Liver (tissue), 3 donors: ENCODE data around the gene MAFF.

ENCODE experiments used
- FOXA1 ChIP-seq: IDR thresholded peaks from 2 replicates; pipeline ENCODE4 v1.6.1; 2016; ENCODE audit warnings: antibody characterized with exemption
- GABPA ChIP-seq, 2 donors: IDR thresholded peaks in 1 of 2; conservative IDR thresholded peaks in 1 of 2; 2 replicates each; pipeline ENCODE4 v1.6.1; 2016; ENCODE audit warnings: antibody characterized with exemption in 2 of 2, mild to moderate bottlenecking in 1 of 2, moderate library complexity in 1 of 2
- RAD21 ChIP-seq, 2 donors: IDR thresholded peaks; 2 replicates each; pipeline ENCODE4 v1.6.1; 2016; ENCODE audit warnings: antibody characterized with exemption in 2 of 2, mild to moderate bottlenecking in 2 of 2
- REST ChIP-seq: IDR thresholded peaks from 2 replicates; pipeline ENCODE4 v1.6.1; 2016; ENCODE audit warnings: antibody characterized with exemption, mild to moderate bottlenecking
- RXRA ChIP-seq, 2 donors: IDR thresholded peaks; 2 replicates each; pipeline ENCODE4 v1.6.1; 2017 to 2018; ENCODE audit warnings: antibody characterized with exemption in 2 of 2, mild to moderate bottlenecking in 1 of 2
- TAF1 ChIP-seq: conservative IDR thresholded peaks from 2 replicates; pipeline ENCODE4 v1.6.1; 2016; ENCODE audit warnings: antibody characterized with exemption, mild to moderate bottlenecking
- YY1 ChIP-seq: IDR thresholded peaks from 2 replicates; pipeline ENCODE4 v1.6.1; 2016; ENCODE audit warnings: antibody characterized with exemption, mild to moderate bottlenecking
- TF ChIP-seq, protein P1 (sequence below): fragments of 150-350 bp; IDR thresholded peaks from 2 replicates; pipeline ENCODE4 v1.5.1; 2017; ENCODE audit warnings: improper control_type of control experiment, low read depth, low read length; ENCODE audit not compliant: missing input control
- TF ChIP-seq, protein P2 (sequence below): IDR thresholded peaks from 2 replicates; pipeline ENCODE4 v1.6.1; 2016; ENCODE audit warnings: antibody characterized with exemption
- TF ChIP-seq, protein P3 (sequence below): IDR thresholded peaks from 2 replicates; pipeline ENCODE4 v1.6.1; 2016; ENCODE audit warnings: antibody characterized with exemption
- donor health status: healthy.
- donor health status: healthy.

DNA sequence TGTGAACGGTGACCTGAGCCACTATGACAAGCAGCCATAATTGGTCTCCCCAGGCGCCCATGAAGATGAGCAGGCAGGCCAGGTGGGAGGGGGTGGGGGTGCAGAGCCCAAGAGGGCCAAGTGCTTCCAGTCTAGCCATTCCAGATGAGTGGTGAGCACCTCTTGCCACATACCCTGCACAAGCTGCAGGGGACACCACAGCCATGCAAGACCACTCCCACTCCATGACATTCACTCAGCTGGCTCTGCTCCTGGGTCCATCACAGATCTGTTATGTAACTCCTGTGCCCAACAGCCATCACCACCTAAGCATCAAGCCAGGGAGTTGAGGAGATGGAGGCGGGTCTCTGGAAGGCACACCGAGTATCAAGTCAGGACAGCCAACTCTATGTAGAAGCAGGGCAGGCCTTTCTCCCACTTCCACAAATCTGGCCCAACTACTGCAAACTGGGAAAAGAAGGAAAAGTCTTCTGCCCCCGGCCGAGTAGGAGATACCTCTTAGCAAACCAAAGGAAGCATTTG is 62.6 kb downstream of the MAFF start:
- TF ChIP-seq FOXA1 (no peak), YY1 (no peak), REST (no peak), RXRA (IDR thresholded peaks at IDR 0.05) (no peak), RAD21 (IDR thresholded peaks at IDR 0.05) (no peak), TAF1 (no peak), GABPA (IDR thresholded peaks at IDR 0.05 in 1 of 2, conservative IDR thresholded peaks at IDR 0.05 in 1 of 2) (no peak)
- TF ChIP-seq, protein P1, sequence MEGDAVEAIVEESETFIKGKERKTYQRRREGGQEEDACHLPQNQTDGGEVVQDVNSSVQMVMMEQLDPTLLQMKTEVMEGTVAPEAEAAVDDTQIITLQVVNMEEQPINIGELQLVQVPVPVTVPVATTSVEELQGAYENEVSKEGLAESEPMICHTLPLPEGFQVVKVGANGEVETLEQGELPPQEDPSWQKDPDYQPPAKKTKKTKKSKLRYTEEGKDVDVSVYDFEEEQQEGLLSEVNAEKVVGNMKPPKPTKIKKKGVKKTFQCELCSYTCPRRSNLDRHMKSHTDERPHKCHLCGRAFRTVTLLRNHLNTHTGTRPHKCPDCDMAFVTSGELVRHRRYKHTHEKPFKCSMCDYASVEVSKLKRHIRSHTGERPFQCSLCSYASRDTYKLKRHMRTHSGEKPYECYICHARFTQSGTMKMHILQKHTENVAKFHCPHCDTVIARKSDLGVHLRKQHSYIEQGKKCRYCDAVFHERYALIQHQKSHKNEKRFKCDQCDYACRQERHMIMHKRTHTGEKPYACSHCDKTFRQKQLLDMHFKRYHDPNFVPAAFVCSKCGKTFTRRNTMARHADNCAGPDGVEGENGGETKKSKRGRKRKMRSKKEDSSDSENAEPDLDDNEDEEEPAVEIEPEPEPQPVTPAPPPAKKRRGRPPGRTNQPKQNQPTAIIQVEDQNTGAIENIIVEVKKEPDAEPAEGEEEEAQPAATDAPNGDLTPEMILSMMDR = no peak
- TF ChIP-seq, protein P2, sequence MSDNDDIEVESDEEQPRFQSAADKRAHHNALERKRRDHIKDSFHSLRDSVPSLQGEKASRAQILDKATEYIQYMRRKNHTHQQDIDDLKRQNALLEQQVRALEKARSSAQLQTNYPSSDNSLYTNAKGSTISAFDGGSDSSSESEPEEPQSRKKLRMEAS = no peak
- TF ChIP-seq, protein P3, sequence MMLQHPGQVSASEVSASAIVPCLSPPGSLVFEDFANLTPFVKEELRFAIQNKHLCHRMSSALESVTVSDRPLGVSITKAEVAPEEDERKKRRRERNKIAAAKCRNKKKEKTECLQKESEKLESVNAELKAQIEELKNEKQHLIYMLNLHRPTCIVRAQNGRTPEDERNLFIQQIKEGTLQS = no peak
